Loucy (cell line): ENCODE data around the gene OSBPL3.

Experiments used
- H2AFZ ChIP-seq: fragments of 200-600 bp; sonication (generic); 2 replicates; pipeline ENCODE4 v1.6.0; 2016; ENCODE audit warnings: antibody characterized with exemption, mild to moderate bottlenecking, low read length, moderate library complexity
- H3F3A ChIP-seq: fragments of 200-600 bp; 2 replicates; pipeline ENCODE4 v1.6.0; 2016; ENCODE audit warnings: antibody characterized with exemption, low read depth, mild to moderate bottlenecking
- H3K27me3 ChIP-seq: fragments of 200-600 bp; sonication (generic); 2 replicates; pipeline ENCODE4 v1.6.1; 2014; ENCODE audit warnings: low read length, mild to moderate bottlenecking; ENCODE audit not compliant: insufficient read depth, poor library complexity, severe bottlenecking
- H3K36me3 ChIP-seq: fragments of 200-600 bp; sonication (generic); 2 replicates; pipeline ENCODE4 v1.6.1; 2016; ENCODE audit warnings: low read length; ENCODE audit not compliant: insufficient read depth
- H3K4me1 ChIP-seq: fragments of 200-600 bp; sonication (generic); 2 replicates; pipeline ENCODE4 v1.5.1; 2014; ENCODE audit warnings: low read length, mild to moderate bottlenecking; ENCODE audit not compliant: insufficient read depth, poor library complexity, severe bottlenecking
- H3K4me2 ChIP-seq: fragments of 200-600 bp; sonication (generic); 2 replicates; pipeline ENCODE4 v1.6.0; 2014; ENCODE audit warnings: antibody characterized with exemption, low read length, low read depth, mild to moderate bottlenecking; ENCODE audit not compliant: poor library complexity, severe bottlenecking
- H3K4me3 ChIP-seq: fragments of 200-600 bp; sonication (generic); 2 replicates; pipeline ENCODE4 v1.5.1; 2014; ENCODE audit warnings: low read length, mild to moderate bottlenecking, mixed read lengths; ENCODE audit not compliant: poor library complexity, severe bottlenecking
- H3K79me2 ChIP-seq: fragments of 200-600 bp; sonication (generic); 2 replicates; pipeline ENCODE4 v1.6.1; 2014; ENCODE audit warnings: low read length; ENCODE audit not compliant: insufficient read depth
- H3K9ac ChIP-seq: fragments of 200-600 bp; sonication (generic); 2 replicates; pipeline ENCODE4 v1.6.0; 2014; ENCODE audit warnings: mild to moderate bottlenecking, low read depth, low read length, moderate library complexity; ENCODE audit not compliant: poor library complexity, severe bottlenecking
- H3K9me2 ChIP-seq: fragments of 200-600 bp; sonication (generic); replicated peaks from 2 replicates; pipeline ENCODE4 v1.6.1; 2016; ENCODE audit warnings: low read depth, low read length, mixed read lengths
- H3K9me3 ChIP-seq: fragments of 200-600 bp; sonication (generic); 2 replicates; pipeline ENCODE4 v1.6.1; 2014; ENCODE audit warnings: mild to moderate bottlenecking, antibody characterized with exemption, low read length, low read depth; ENCODE audit not compliant: insufficient read depth
- H4K20me1 ChIP-seq: fragments of 200-600 bp; sonication (generic); 2 replicates; pipeline ENCODE4 v1.6.0; 2014; ENCODE audit warnings: antibody characterized with exemption, low read length, mild to moderate bottlenecking; ENCODE audit not compliant: insufficient read depth, poor library complexity, severe bottlenecking
- EZH2phosphoT487 ChIP-seq: fragments of 200-600 bp; IDR thresholded peaks from 2 replicates; pipeline ENCODE4 v1.6.1; 2018; ENCODE audit warnings: antibody characterized with exemption, mild to moderate bottlenecking, moderate library complexity, borderline replicate concordance
- TF ChIP-seq, protein P1 (sequence below): fragments of 200-600 bp; sonication (generic); conservative IDR thresholded peaks from 2 replicates; pipeline ENCODE4 v1.5.1; 2014; ENCODE audit warnings: mild to moderate bottlenecking, antibody characterized with exemption, low read length

Gene OSBPL3

DNA sequence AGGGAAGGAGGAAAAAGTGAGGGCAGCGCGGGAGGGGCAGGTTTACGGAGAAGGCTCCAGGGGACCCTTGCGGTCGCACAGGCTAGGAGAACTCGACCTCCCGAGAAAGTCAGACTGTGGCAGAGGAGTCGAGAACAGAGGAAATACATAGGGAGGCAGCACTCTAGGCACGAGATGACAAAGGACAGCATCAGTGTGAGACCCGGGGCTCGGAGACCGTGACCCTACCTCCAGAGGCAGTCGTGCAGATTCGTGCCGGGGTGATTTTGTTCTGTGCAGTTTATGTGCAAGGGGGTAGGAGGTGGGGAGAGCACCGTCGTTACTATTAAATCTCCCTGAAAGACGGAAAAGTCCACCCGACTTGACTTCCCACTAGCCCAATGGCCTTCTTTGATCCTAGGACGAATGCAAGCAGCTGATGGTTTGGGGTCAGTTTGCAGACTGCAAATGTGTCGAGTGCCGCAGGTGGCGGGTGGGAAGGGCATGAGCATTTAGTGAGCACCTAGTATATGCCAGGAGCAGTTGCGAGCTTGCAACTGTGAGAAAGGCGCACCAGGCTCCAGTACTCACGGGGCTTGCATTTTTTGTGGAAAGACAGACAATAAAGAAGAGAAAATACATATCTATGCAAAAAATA, 674 bp upstream of the OSBPL3 start:
- H3K36me3 ChIP-seq: no peaks in the 10 kb centered on the region
- peak overlapping the region; percentile 68 for H3K4me2 ChIP-seq
- peaks cover 36% of the 10 kb centered on the region for H3K79me2 ChIP-seq
- H3K4me1 ChIP-seq: peaks cover 40% of the 10 kb centered on the region
- H3K4me3 ChIP-seq: peak overlapping the region; percentile 84
- no peaks in the 10 kb centered on the region for H3K27me3 ChIP-seq
- no peaks in the 10 kb centered on the region for H3K9me3 ChIP-seq
- no peaks in the 10 kb centered on the region for H3F3A ChIP-seq
- peak overlapping the region; percentile 90 for H3K9ac ChIP-seq
- peaks cover 28% of the 10 kb centered on the region for H4K20me1 ChIP-seq
- peak overlapping the region; percentile 91 for H2AFZ ChIP-seq
- no peak for TF ChIP-seq EZH2phosphoT487
- TF ChIP-seq, protein P1, sequence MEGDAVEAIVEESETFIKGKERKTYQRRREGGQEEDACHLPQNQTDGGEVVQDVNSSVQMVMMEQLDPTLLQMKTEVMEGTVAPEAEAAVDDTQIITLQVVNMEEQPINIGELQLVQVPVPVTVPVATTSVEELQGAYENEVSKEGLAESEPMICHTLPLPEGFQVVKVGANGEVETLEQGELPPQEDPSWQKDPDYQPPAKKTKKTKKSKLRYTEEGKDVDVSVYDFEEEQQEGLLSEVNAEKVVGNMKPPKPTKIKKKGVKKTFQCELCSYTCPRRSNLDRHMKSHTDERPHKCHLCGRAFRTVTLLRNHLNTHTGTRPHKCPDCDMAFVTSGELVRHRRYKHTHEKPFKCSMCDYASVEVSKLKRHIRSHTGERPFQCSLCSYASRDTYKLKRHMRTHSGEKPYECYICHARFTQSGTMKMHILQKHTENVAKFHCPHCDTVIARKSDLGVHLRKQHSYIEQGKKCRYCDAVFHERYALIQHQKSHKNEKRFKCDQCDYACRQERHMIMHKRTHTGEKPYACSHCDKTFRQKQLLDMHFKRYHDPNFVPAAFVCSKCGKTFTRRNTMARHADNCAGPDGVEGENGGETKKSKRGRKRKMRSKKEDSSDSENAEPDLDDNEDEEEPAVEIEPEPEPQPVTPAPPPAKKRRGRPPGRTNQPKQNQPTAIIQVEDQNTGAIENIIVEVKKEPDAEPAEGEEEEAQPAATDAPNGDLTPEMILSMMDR: no peak; the same call in 1 of the 2 replicates
- no peaks in the 10 kb centered on the region for H3K9me2 ChIP-seq

DNA sequence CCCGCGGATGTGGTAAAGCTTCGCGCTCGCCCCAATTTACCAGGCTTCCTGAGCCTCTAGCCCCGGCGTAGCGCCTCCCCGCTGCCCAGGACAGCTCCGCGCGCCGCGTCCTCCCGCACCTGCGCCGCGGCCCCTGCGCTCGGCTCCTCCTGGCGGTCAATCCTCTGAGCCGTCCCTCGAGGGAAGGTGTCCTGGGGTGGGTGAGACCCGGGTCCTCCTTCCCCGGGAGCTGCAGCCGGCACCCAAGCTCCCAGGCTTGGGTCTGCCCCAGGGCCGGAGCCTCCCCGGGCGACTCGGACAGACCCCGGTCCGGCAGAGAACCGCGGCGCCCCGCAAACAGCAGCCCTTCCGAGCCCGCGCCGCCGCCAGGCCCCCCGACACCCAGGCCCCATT, 512 bp downstream of the OSBPL3 start:
- H3K4me3 ChIP-seq: peak overlapping the region; percentile 84
- peak overlapping the region; percentile 94 for H3K4me2 ChIP-seq

DNA sequence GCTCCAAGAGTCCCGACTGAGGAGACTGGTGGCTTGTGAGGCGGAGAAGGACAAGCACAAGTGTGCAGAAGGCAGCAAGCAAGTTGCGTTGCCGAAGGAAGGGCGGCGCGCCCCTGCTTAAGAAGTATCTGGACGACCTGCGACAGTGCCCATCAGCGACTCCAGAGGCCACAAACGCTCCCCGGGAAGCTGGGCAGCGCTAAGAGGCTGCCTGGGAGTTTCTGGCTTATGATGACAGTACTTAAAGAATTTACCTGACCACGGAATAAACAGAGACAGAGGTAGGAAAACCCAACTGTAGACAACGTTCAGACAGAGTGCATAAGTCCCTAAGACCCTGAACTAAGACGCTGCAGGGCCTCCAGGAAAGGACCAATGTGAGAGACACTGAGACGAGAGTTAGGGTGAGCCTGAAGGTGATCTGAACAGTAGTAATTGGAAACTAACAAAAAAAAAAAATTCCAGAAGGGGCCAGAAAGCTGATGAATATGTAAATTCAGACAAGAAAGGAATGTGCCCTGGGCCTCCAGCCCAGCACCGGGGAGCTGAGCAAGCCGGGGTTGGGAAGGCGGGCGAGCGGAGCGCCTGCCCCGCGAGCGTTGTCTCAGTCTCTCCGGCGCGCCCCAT, 1.0 kb downstream of the OSBPL3 start:
- TF ChIP-seq EZH2phosphoT487: no peak
- TF ChIP-seq, protein P1: no peak
- Histone ChIP-seq H3K9me3 (no peaks in the 10 kb centered on the region), H3K79me2 (peaks cover 53% of the 10 kb centered on the region), H3K4me3 (peak overlapping the region; percentile 84), H2AFZ (no peak overlapping the region), H3K9ac (peak overlapping the region; percentile 90), H3K9me2 (no peaks in the 10 kb centered on the region), H3F3A (no peaks in the 10 kb centered on the region), H4K20me1 (peaks cover 44% of the 10 kb centered on the region), H3K36me3 (no peaks in the 10 kb centered on the region), H3K4me2 (peak overlapping the region; percentile 94), H3K27me3 (no peaks in the 10 kb centered on the region), H3K4me1 (peaks cover 57% of the 10 kb centered on the region)

More for the DNA sequence above, 512 bp downstream of the OSBPL3 start:
- H4K20me1 ChIP-seq: peaks cover 40% of the 10 kb centered on the region
- H3F3A ChIP-seq: no peaks in the 10 kb centered on the region
- H3K9me2 ChIP-seq: no peaks in the 10 kb centered on the region
- TF ChIP-seq, protein P1: peak; percentile 58
- TF ChIP-seq EZH2phosphoT487: no peak
- peaks cover 52% of the 10 kb centered on the region for H3K4me1 ChIP-seq
- H3K9ac ChIP-seq: peak overlapping the region; percentile 90
- H3K9me3 ChIP-seq: no peaks in the 10 kb centered on the region
- peaks cover 48% of the 10 kb centered on the region for H3K79me2 ChIP-seq
- H3K27me3 ChIP-seq: no peaks in the 10 kb centered on the region
- peak overlapping the region; percentile 80 for H2AFZ ChIP-seq
- H3K36me3 ChIP-seq: no peaks in the 10 kb centered on the region
